Gastrocnemius medialis (tissue), 4 donors: Measurements from ENCODE around the gene SIPA1L2. TPM values are rescaled to one million over a fixed set of nuclear protein-coding genes. Genes with fewer than 3 reads are reported as not detected.

ENCODE experiments used
- ATAC-seq, 2 donors: fragments of 150-250 bp; one replicate each; pipeline ENCODE4 v1.9.1; 2016
- DNase-seq, 2 donors: peaks; one replicate each; pipeline ENCODE4 v3.0.0-alpha.2; 2019
- H3K27ac ChIP-seq, 4 donors: fragments of 200-600 bp; sonication (generic); 1 replicate in 1 of 4; 2 replicates in 3 of 4; pipeline ENCODE4 v1.5.1; 2016 to 2018; ENCODE audit warnings: mild to moderate bottlenecking in 2 of 4, moderate library complexity in 1 of 4
- H3K27me3 ChIP-seq, 3 donors: fragments of 200-600 bp; sonication (generic) in 2 of 3; 1 replicate in 1 of 3; 2 replicates in 2 of 3; pipeline versions ENCODE4 v1.5.1 to v1.6.0; 2016 to 2019; ENCODE audit warnings: mild to moderate bottlenecking in 1 of 3, moderate library complexity in 1 of 3
- H3K36me3 ChIP-seq, 2 donors: fragments of 200-600 bp; sonication (generic) in 1 of 2; one replicate each; pipeline ENCODE4 v1.5.1; 2017 to 2018
- H3K4me1 ChIP-seq, 2 donors: fragments of 200-600 bp; sonication (generic) in 1 of 2; one replicate each; pipeline ENCODE4 v1.5.1; 2016 to 2017; ENCODE audit warnings: mild to moderate bottlenecking in 2 of 2
- H3K4me3 ChIP-seq, 4 donors: fragments of 200-600 bp; sonication (generic) in 3 of 4; 1 replicate in 1 of 4; 2 replicates in 3 of 4; pipeline ENCODE4 v1.5.1; 2016 to 2019; ENCODE audit warnings: mild to moderate bottlenecking in 2 of 4
- H3K9me3 ChIP-seq, 3 donors: fragments of 200-600 bp; sonication (generic) in 2 of 3; 1 replicate in 1 of 3; 2 replicates in 2 of 3; pipeline ENCODE4 v1.5.1; 2016 to 2019
- POLR2A ChIP-seq, 2 donors: fragments of 450-650 bp; IDR thresholded peaks; one replicate each; pipeline ENCODE4 v1.6.1; 2017; ENCODE audit warnings: antibody characterized with exemption in 2 of 2, mild to moderate bottlenecking in 2 of 2, moderate library complexity in 2 of 2
- in situ Hi-C, 4 donors: fragments of 200-750 bp; cut with MboI; loops; one replicate each; pipeline versions ENCODE4 v1.15.0 to v1.8.0; 2017; ENCODE audit warnings: low sequenced_read_pairs in 4 of 4
- intact Hi-C: fragments of 100-400 bp; cut with DNase I; formaldehyde crosslinking; loops from one replicate; pipeline ENCODE4 v1.15.1; 2023; ENCODE audit warnings: low total_unique reads
- total RNA-seq, 4 donors: library from RNA; depleted of rRNA; stranded (reverse); fragments of >200 nt; gene quantifications; one replicate each; pipeline versions ENCODE4 v1.1.0 to v1.2.3, GENCODE V29; 2016
- TF ChIP-seq, protein P1 (sequence below), 5 experiments: fragments of 450-650 bp in 3 of 5; fragments of 200-600 bp in 2 of 5; sonication (generic) in 2 of 5; IDR thresholded peaks in 4 of 5; conservative IDR thresholded peaks in 1 of 5; 1 replicate in 4 of 5; 2 replicates in 1 of 5; pipeline ENCODE4 v1.5.1; 2016 to 2019; ENCODE audit warnings: antibody characterized with exemption in 5 of 5, mild to moderate bottlenecking in 3 of 5, moderate library complexity in 3 of 5

The SIPA1L2 gene
- total RNA-seq, 4 donors from 2014 or later: 3.1 to 22.7 (median 3.9) TPM

GRCh38 chr1:232586679-232587078 lies 43.3 kb downstream of the SIPA1L2 start:
- intact Hi-C loops: no loop called here
- H3K4me1 ChIP-seq: peaks cover 9 to 11% of the 10 kb centered on the region in 2 donors

GRCh38 chr1:232585486-232585885 lies 44.4 kb downstream of the SIPA1L2 start:
- Histone ChIP-seq H3K27ac (no peak overlapping the region), H3K9me3 (no peaks in the 10 kb centered on the region), H3K4me3 (no peak overlapping the region), H3K27me3 (no peaks in the 10 kb centered on the region), H3K36me3 (no peaks in the 10 kb centered on the region), H3K4me1 (peaks cover 9 to 11% of the 10 kb centered on the region in 2 donors)
- no peak for TF ChIP-seq POLR2A (IDR thresholded peaks at IDR 0.05)
- TF ChIP-seq, protein P1, sequence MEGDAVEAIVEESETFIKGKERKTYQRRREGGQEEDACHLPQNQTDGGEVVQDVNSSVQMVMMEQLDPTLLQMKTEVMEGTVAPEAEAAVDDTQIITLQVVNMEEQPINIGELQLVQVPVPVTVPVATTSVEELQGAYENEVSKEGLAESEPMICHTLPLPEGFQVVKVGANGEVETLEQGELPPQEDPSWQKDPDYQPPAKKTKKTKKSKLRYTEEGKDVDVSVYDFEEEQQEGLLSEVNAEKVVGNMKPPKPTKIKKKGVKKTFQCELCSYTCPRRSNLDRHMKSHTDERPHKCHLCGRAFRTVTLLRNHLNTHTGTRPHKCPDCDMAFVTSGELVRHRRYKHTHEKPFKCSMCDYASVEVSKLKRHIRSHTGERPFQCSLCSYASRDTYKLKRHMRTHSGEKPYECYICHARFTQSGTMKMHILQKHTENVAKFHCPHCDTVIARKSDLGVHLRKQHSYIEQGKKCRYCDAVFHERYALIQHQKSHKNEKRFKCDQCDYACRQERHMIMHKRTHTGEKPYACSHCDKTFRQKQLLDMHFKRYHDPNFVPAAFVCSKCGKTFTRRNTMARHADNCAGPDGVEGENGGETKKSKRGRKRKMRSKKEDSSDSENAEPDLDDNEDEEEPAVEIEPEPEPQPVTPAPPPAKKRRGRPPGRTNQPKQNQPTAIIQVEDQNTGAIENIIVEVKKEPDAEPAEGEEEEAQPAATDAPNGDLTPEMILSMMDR (IDR thresholded peaks at IDR 0.05 in 4 of 5, conservative IDR thresholded peaks at IDR 0.05 in 1 of 5): no peak
- DNase-seq: no peak
- in situ Hi-C loops (no loop called here), intact Hi-C loops (no loop called here)
- no peak for ATAC-seq

More at GRCh38 chr1:232586679-232587078, 43.3 kb downstream of the SIPA1L2 start:
- H3K27ac ChIP-seq: no peak overlapping the region
- H3K36me3 ChIP-seq: no peaks in the 10 kb centered on the region
- TF ChIP-seq POLR2A (IDR thresholded peaks at IDR 0.05): no peak
- TF ChIP-seq, protein P1 (IDR thresholded peaks at IDR 0.05 in 4 of 5, conservative IDR thresholded peaks at IDR 0.05 in 1 of 5): no peak
- H3K27me3 ChIP-seq: no peaks in the 10 kb centered on the region
- H3K9me3 ChIP-seq: no peaks in the 10 kb centered on the region
- DNase-seq (no peak), ATAC-seq (no peak)
- H3K4me3 ChIP-seq: no peak overlapping the region
- in situ Hi-C loops: no loop called here

GRCh38 chr1:232581932-232582331 lies 48.0 kb downstream of the SIPA1L2 start:
- no peak for ATAC-seq
- in situ Hi-C loops: no loop called here
- no peak for DNase-seq
- H3K4me3 ChIP-seq: no peak overlapping the region
- no peaks in the 10 kb centered on the region for H3K9me3 ChIP-seq
- intact Hi-C loops: no loop called here
- H3K27ac ChIP-seq: no peak overlapping the region
- no peak for TF ChIP-seq POLR2A (IDR thresholded peaks at IDR 0.05)
- TF ChIP-seq, protein P1 (IDR thresholded peaks at IDR 0.05 in 4 of 5, conservative IDR thresholded peaks at IDR 0.05 in 1 of 5): no peak
- no peaks in the 10 kb centered on the region for H3K27me3 ChIP-seq
- H3K36me3 ChIP-seq: no peaks in the 10 kb centered on the region
- peaks cover 0 to 4% of the 10 kb centered on the region in 2 donors for H3K4me1 ChIP-seq

Other genes with a start within 250 kb of the SIPA1L2 start
- 1 to 10 TPM; 1.9 to 2.6 (median 2.3) TPM for gene MAP10, start 175.3 kb upstream of the SIPA1L2 start, total RNA-seq